ENCODE results near the gene MINDY4. TPM values are rescaled to one million over a fixed set of nuclear protein-coding genes. Genes with fewer than 3 reads are reported as not detected.

MINDY4 gene
- total and polyA plus RNA-seq, 2 of the 4 experiments (the other 2 are of a cell fraction): 1.8 to 3.6 TPM

DNA sequence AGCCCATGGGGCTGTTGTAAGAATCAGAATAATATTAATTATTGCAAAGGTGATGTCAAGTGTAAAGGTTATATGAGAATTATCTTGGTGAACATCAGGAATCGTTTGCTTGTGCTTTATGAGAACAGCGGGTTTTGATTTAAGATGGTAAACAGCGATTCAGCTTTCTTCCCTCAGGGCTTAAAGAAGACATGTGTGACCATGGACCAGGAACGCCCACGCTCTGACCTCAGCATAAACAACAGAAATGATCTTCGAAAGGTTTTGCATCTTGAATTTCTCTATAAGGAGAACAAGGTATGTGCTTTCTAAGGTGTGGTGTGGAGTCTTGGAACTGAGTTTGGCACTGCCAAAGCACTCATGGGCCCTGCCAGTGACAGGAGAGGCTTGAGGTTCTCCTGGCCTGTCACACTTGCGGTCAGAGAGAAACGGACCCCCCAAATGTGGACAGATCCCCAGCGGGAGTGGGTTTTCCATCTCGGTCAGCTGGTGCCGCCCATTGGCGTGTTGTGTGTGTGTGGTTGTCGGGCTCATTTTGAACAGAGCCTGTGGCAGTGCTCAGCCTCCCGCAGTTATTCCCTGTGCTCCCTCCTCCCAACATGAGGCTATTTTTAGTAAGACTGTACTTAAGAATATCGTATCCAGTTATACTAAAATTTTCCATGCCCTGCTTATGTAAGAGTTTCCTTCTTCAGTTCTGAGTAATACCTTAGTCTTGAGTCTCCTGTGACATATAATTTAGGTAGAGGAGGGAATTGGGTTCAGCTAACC is 7.2 kb downstream of the MINDY4 start:
- Histone ChIP-seq H3K14ac (replicated peaks; ENCODE audit: low read depth, low read length) (no peak overlapping the region), H3K27ac (ENCODE audit: insufficient read depth, low read length) (no peak overlapping the region), H3K79me1 (ENCODE audit: low read depth in 1 of 2, low read length in 2 of 2) (peaks cover 4 to 19% of the 10 kb centered on the region in 2 experiments; a peak in 3 of 4 replicates), H3K18ac (ENCODE audit: low read depth, low read length) (no peak overlapping the region), H2AFZ (replicated peaks; ENCODE audit: low read length, poor library complexity) (no peak overlapping the region), H2BK5ac (ENCODE audit: low read depth, low read length, poor library complexity, severe bottlenecking) (no peak overlapping the region), H2AK9ac (replicated peaks; ENCODE audit: low read depth, low read length, poor library complexity) (no peak overlapping the region), H3K4me3 (ENCODE audit: insufficient read depth, low read depth, low read length) (no peak overlapping the region), H3K27me3 (ENCODE audit: control insufficient read depth, insufficient read depth, low read length) (no peaks in the 10 kb centered on the region), H3K4ac (ENCODE audit: low read depth, low read length) (no peak overlapping the region), H3K23ac (ENCODE audit: low read depth, low read length) (no peak overlapping the region), H3K56ac (ENCODE audit: extremely low read depth, insufficient read depth, low read length) (no peak overlapping the region), H2AK5ac (ENCODE audit: low read depth, low read length) (no peak overlapping the region), H3K9me1 (ENCODE audit: insufficient read depth, low read length) (peaks cover 3% of the 10 kb centered on the region; the same call in 1 of the 2 replicates), H4K5ac (ENCODE audit: low read depth, low read length) (no peak overlapping the region), H3K9me3 (ENCODE audit: control insufficient read depth, insufficient read depth, low read length) (no peaks in the 10 kb centered on the region), H4K8ac (ENCODE audit: low read depth in 2 of 2, low read length in 2 of 2) (no peak overlapping the region), H4K91ac (ENCODE audit: insufficient read depth, low read depth, low read length) (no peak overlapping the region), H3K36me3 (ENCODE audit: control insufficient read depth, insufficient read depth, low read length) (peaks cover 6% of the 10 kb centered on the region), H2BK120ac (ENCODE audit: low read depth, low read length) (no peak overlapping the region), H3K4me2 (ENCODE audit: low read depth, low read length) (no peak overlapping the region), H3K4me1 (ENCODE audit: control insufficient read depth, insufficient read depth, low read length) (peaks cover 5% of the 10 kb centered on the region), H2BK20ac (ENCODE audit: low read depth, low read length) (no peak overlapping the region), H2BK15ac (ENCODE audit: low read depth, low read length) (no peak overlapping the region; the same call in 2 of the 3 replicates), H4K20me1 (ENCODE audit: insufficient read depth, low read length) (no peaks in the 10 kb centered on the region), H3K9ac (ENCODE audit: low read depth, low read length) (no peak overlapping the region)
- CTCF ChIA-PET: interaction anchor here (0.6 to 0.9 kb wide), 2 partner anchors 344 to 356 kb away, joined by 3 to 4 read pairs; no protein-coding TSS in a partner anchor
- ATAC-seq (ENCODE audit: low read depth) (no peak), DNase-seq (peak; percentile 52)
- no CpG with 5 or more reads among the region's 15 CpGs for WGBS, 2 experiments (ENCODE audit: extremely low coverage in 2 of 2, insufficient read length in 1 of 2)
- no TSS peak for BruUV-seq (replicated peaks)
- no peak for TF ChIP-seq RCOR1 (IDR thresholded peaks at IDR 0.05; ENCODE audit: insufficient replicate concordance, low read length)
- no peak for TF ChIP-seq BHLHE40 (IDR thresholded peaks at IDR 0.05; ENCODE audit: low read depth, low read length)
- TF ChIP-seq MAZ (IDR thresholded peaks at IDR 0.05; ENCODE audit: borderline replicate concordance, low read depth, low read length): no peak
- TF ChIP-seq POLR2A (IDR thresholded peaks at IDR 0.05; ENCODE audit: low read depth, low read length): no peak
- TF ChIP-seq SMC3 (IDR thresholded peaks at IDR 0.05; ENCODE audit: low read depth, low read length): no peak
- no peak for TF ChIP-seq MXI1 (IDR thresholded peaks at IDR 0.05; ENCODE audit: borderline replicate concordance, low read depth, low read length)
- TF ChIP-seq ELK1 (IDR thresholded peaks at IDR 0.05; ENCODE audit: borderline replicate concordance, low read depth, low read length): no peak
- TF ChIP-seq CEBPB (IDR thresholded peaks at IDR 0.05; ENCODE audit: low read depth, low read length): no peak
- no peak for TF ChIP-seq USF2 (IDR thresholded peaks at IDR 0.05; ENCODE audit: low read depth, low read length)
- no peak for TF ChIP-seq RFX5 (IDR thresholded peaks at IDR 0.05; ENCODE audit: low read depth, low read length)
- TF ChIP-seq RAD21 (IDR thresholded peaks at IDR 0.05; ENCODE audit: low read length): no peak
- TF ChIP-seq CHD1 (IDR thresholded peaks at IDR 0.05; ENCODE audit: low read depth, low read length): no peak
- POLR2A ChIA-PET (ENCODE audit: unreplicated experiment): no interaction called here
- dilution Hi-C loops (cut with HindIII; ENCODE audit: low sequenced_read_pairs, unreplicated experiment): no loop called here
- in situ Hi-C loops (cut with MboI; ENCODE audit: low sequenced_read_pairs): no loop called here
- intact Hi-C loops (cut with micrococcal nuclease): no loop called here

Data from IMR-90 (cell line).